Ovary (tissue), 9 donors: Measurements from ENCODE around the gene TLN1. TPM values are rescaled to one million over a fixed set of nuclear protein-coding genes. Genes with fewer than 3 reads are reported as not detected.

Experiments
- DNase-seq, 5 donors: peaks; one replicate each; pipeline ENCODE4 v3.0.0-alpha.2; 2019 to 2020
- H3K27ac ChIP-seq, 2 donors: fragments of 200-600 bp; one replicate each; pipeline versions ENCODE4 v1.5.1 to v1.8.0; 2019 to 2022
- H3K27me3 ChIP-seq: fragments of 200-600 bp; one replicate; pipeline ENCODE4 v1.8.0; 2022
- H3K36me3 ChIP-seq: fragments of 200-600 bp; sonication (generic); one replicate; pipeline ENCODE4 v1.5.1; 2019
- H3K4me1 ChIP-seq: one replicate; pipeline ENCODE4 v1.8.1; 2013; ENCODE audit warnings: mild to moderate bottlenecking, moderate library complexity; ENCODE audit not compliant: insufficient read depth
- H3K4me3 ChIP-seq: fragments of 200-600 bp; sonication (generic); one replicate; pipeline ENCODE4 v1.5.1; 2017
- H3K9me3 ChIP-seq, 2 donors: fragments of 200-600 bp in 1 of 2; sonication (generic) in 1 of 2; one replicate each; pipeline versions ENCODE4 v1.5.1 to v1.8.1; 2013 to 2019; ENCODE audit warnings: mild to moderate bottlenecking in 1 of 2, moderate library complexity in 1 of 2
- CTCF ChIP-seq, 3 donors: fragments of 450-650 bp in 2 of 3; fragments of 200-600 bp in 1 of 3; IDR thresholded peaks; one replicate each; pipeline versions ENCODE4 v1.5.1 to v1.8.0; 2016 to 2022; ENCODE audit warnings: antibody characterized with exemption in 3 of 3, mild to moderate bottlenecking in 1 of 3
- EP300 ChIP-seq: sonication (generic); formaldehyde crosslinking; IDR thresholded peaks from one replicate; pipeline ENCODE4 v1.6.1; 2017; ENCODE audit warnings: antibody characterized with exemption
- POLR2A ChIP-seq: fragments of 450-650 bp; IDR thresholded peaks from one replicate; pipeline ENCODE4 v1.6.1; 2017; ENCODE audit warnings: antibody characterized with exemption, mild to moderate bottlenecking, moderate library complexity
- WGBS, 3 donors: extraction: QIAGEN DNeasy Blood & Tissue Kit in 1 of 3; methylation state at CpG; one replicate each; pipeline versions ENCODE4 v1.1.5 to v1.1.7; 2013 to 2017; 5-methylcytosine and 5-hydroxymethylcytosine counted together
- intact Hi-C, 4 donors: fragments of 100-400 bp; cut with DNase I; formaldehyde crosslinking; loops; one replicate each; pipeline versions ENCODE4 v1.11.0 to v1.15.1; 2022 to 2023
- polyA plus RNA-seq, 2 donors: library from polyadenylated mRNA; stranded (reverse); fragments of 200-250 nt in 1 of 2; fragments of 350-450 nt in 1 of 2; fragmentation: Illumina TruSeq in 1 of 2; extraction: RNeasy Lipid Tissue Mini Kit (QIAGEN cat#74804) in 1 of 2; gene quantifications; one replicate each; pipeline ENCODE4 v1.2.3, GENCODE V29; 2013 to 2014
- total RNA-seq, 7 donors: library from RNA; depleted of rRNA in 2 of 7; stranded (reverse); fragments of >200 nt in 2 of 7; fragmentation: NEBNext Ultra II Directional in 3 of 7; extraction: Animal tissue kit (Norgen Biotek cat#: 25700) in 3 of 7; gene quantifications; one replicate each; pipeline versions ENCODE4 v1.1.0 to v1.2.4, GENCODE V29; 2016 to 2023
- donor health status: DM: no; HTN: no; CAD: no; lungs with moderate emphysema.
- donor health status: DM: no; HTN: no; CAD: no.
- donor health status: Bipolar disorder and iron deficiency.
- donor health status: DM: yes; HTN: yes; CAD: no.
- donor health status: DM: no; HTN: no; CAD: no.
- donor health status: DM: yes; HTN: yes; CAD: no.

Gene TLN1
- total and polyA plus RNA-seq, 9 donors = 106 to 344 (median 271) TPM

- DNase-seq = no peak
- no peaks in the 10 kb centered on the region for H3K36me3 ChIP-seq
- WGBS, 3 donors = 63 to 77% (median 70%) methylated on average over 11 of the region's 11 CpGs
- H3K27me3 ChIP-seq = no peaks in the 10 kb centered on the region
- no peak for TF ChIP-seq CTCF (IDR thresholded peaks at IDR 0.05)
- no peak for TF ChIP-seq EP300
- TF ChIP-seq POLR2A = no peak
- no peak overlapping the region for H3K4me3 ChIP-seq
- H3K4me1 ChIP-seq = no peaks in the 10 kb centered on the region
- H3K27ac ChIP-seq = no peak overlapping the region
- intact Hi-C loops = no loop called here
- no peaks in the 10 kb centered on the region for H3K9me3 ChIP-seq
Measured at GRCh38 chr9:35700031-35700430, 32.0 kb downstream of the TLN1 start.

- TF ChIP-seq POLR2A = no peak
- no peak for TF ChIP-seq CTCF (IDR thresholded peaks at IDR 0.05)
- no peak for TF ChIP-seq EP300
- H3K27me3 ChIP-seq = no peaks in the 10 kb centered on the region
- WGBS, 3 donors = 78 to 84% (median 82%) methylated on average over 5 of the region's 5 CpGs
- H3K9me3 ChIP-seq = no peaks in the 10 kb centered on the region
- no peaks in the 10 kb centered on the region for H3K36me3 ChIP-seq
- H3K4me3 ChIP-seq = no peak overlapping the region
- H3K27ac ChIP-seq = no peak overlapping the region
- no peaks in the 10 kb centered on the region for H3K4me1 ChIP-seq
- no peak for DNase-seq
- intact Hi-C loops = no loop called here
Measured at GRCh38 chr9:35698231-35698630, 33.8 kb downstream of the TLN1 start.

GRCh38 chr9:35697486-35697885, 34.5 kb downstream of the TLN1 start:
- no peak overlapping the region for H3K27ac ChIP-seq
- 68 to 79% (median 75%) methylated on average over 14 of the region's 14 CpGs for WGBS, 3 donors
- intact Hi-C loops = no loop called here
- H3K4me3 ChIP-seq = no peak overlapping the region
- TF ChIP-seq EP300 = no peak
- no peak for TF ChIP-seq POLR2A
- TF ChIP-seq CTCF (IDR thresholded peaks at IDR 0.05) = no peak
- H3K36me3 ChIP-seq = no peaks in the 10 kb centered on the region
- no peaks in the 10 kb centered on the region for H3K27me3 ChIP-seq
- DNase-seq = no peak
- no peaks in the 10 kb centered on the region for H3K9me3 ChIP-seq
- H3K4me1 ChIP-seq = no peaks in the 10 kb centered on the region

- TF ChIP-seq EP300 (no peak), POLR2A (no peak), CTCF (IDR thresholded peaks at IDR 0.05) (peak; percentile 59 to 78 (median 71))
- no peak overlapping the region for H3K27ac ChIP-seq
- no peaks in the 10 kb centered on the region for H3K4me1 ChIP-seq
- intact Hi-C loops = no loop called here
- WGBS, 3 donors = 33 to 34% (median 33%) methylated on average over 9 of the region's 9 CpGs
- no peaks in the 10 kb centered on the region for H3K9me3 ChIP-seq
- H3K27me3 ChIP-seq = no peaks in the 10 kb centered on the region
- H3K4me3 ChIP-seq = no peak overlapping the region
- DNase-seq = peak; percentile 46 to 69 (median 62)
- no peaks in the 10 kb centered on the region for H3K36me3 ChIP-seq
Measured at GRCh38 chr9:35696520-35697215, 35.3 kb downstream of the TLN1 start.
